AG04450 (cell line): ENCODE data around the gene KCNK16. TPM values are rescaled to one million over a fixed set of nuclear protein-coding genes. Genes with fewer than 3 reads are reported as not detected.

Experiments used
- CTCF ChIA-PET: fragments of 300-600, 350-600 bp; formaldehyde crosslinking; extraction: SDS; loops from one replicate; lab custom pipeline; 2022; ENCODE audit warnings: antibody characterized with exemption, inconsistent platforms; lab: Charles Lee
- POLR2A ChIA-PET: fragments of 350-600 bp; formaldehyde crosslinking; extraction: SDS; loops from one replicate; lab custom pipeline; 2021; ENCODE audit warnings: antibody characterized with exemption, inconsistent platforms; lab: Yijun Ruan, JAX
- DNase-seq: peaks from one replicate; pipeline ENCODE4 v3.0.0-alpha.2; 2011; ENCODE audit warnings: low read depth, low spot score
- H3K27ac ChIP-seq: one replicate; pipeline ENCODE4 v1.5.1; 2012; ENCODE audit warnings: low read depth, low read length, control low read depth
- H3K27me3 ChIP-seq: one replicate; pipeline ENCODE4 v1.6.0; 2012; ENCODE audit warnings: low read length; ENCODE audit not compliant: control insufficient read depth, insufficient read depth
- H3K4me3 ChIP-seq: 2 replicates; pipeline ENCODE4 v1.5.1; 2011; ENCODE audit warnings: mild to moderate bottlenecking, low read depth, low read length, control low read depth
- H3K9me3 ChIP-seq: 2 replicates; pipeline ENCODE4 v1.5.1; 2012; ENCODE audit warnings: low read length; ENCODE audit not compliant: control insufficient read depth, insufficient read depth
- CTCF ChIP-seq: IDR thresholded peaks from 2 replicates; pipeline ENCODE4 v1.5.1; 2011; ENCODE audit warnings: low read depth, low read length, control low read depth, inconsistent platforms
- polyA plus RNA-seq: library from polyadenylated mRNA; depleted of rRNA; stranded (reverse); fragments of >200 nt; gene quantifications from 2 replicates; pipeline ENCODE4 v1.2.3, GENCODE V29; 2011

KCNK16 gene
- polyA plus RNA-seq, 1 experiment: not detected

DNA sequence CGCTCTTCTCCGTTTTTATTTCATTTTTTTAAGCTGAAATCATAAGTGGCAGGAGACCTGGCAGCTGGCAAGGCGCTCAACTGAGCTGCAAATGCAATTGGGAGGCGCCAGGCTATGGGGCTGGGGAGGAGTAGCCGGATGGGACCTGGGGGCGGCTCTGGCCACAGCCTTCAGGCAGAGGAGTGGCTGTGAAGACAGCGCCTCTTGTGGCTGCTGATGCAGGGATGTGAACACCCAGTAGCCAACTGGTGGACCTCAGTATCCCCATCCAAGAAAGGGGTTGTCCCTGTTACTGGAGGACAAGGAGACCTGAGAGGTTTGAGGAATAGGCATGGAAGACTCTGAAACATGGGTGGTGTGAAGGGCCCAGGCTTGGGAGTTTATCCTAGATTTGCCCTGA lies 20.9 kb downstream of the KCNK16 start:
- H3K27ac ChIP-seq: no peak overlapping the region
- CTCF ChIA-PET: interaction anchor here (4.4 kb wide), 1 partner anchor 213 kb away, joined by 31 read pairs; no protein-coding TSS in a partner anchor
- no peak overlapping the region for H3K4me3 ChIP-seq
- no peak for DNase-seq
- H3K27me3 ChIP-seq: no peaks in the 10 kb centered on the region
- no peaks in the 10 kb centered on the region for H3K9me3 ChIP-seq
- peak; percentile 7; the same call in 1 of the 2 replicates for TF ChIP-seq CTCF
- POLR2A ChIA-PET: no interaction called here

GRCh38 chr6:39300739-39301138 lies 21.8 kb downstream of the KCNK16 start:
- TF ChIP-seq CTCF: no peak
- H3K9me3 ChIP-seq: no peaks in the 10 kb centered on the region
- H3K4me3 ChIP-seq: no peak overlapping the region
- ChIA-PET POLR2A (no interaction called here), CTCF (no interaction called here)
- no peaks in the 10 kb centered on the region for H3K27me3 ChIP-seq
- no peak overlapping the region for H3K27ac ChIP-seq
- no peak for DNase-seq

- CTCF ChIA-PET: interaction anchor here (1.0 kb wide), 1 partner anchor 12 kb away, joined by 3 read pairs; no protein-coding TSS in a partner anchor
These were observed 24.4 kb downstream of the KCNK16 start for GRCh38 chr6:39298061-39298460.

GRCh38 chr6:39296745-39297640 lies 25.5 kb downstream of the KCNK16 start:
- no peak for DNase-seq
- TF ChIP-seq CTCF: no peak
- no peaks in the 10 kb centered on the region for H3K27me3 ChIP-seq
- ChIA-PET CTCF (interaction anchor here (1.0 kb wide), 1 partner anchor 13 kb away, joined by 3 read pairs; no protein-coding TSS in a partner anchor), POLR2A (no interaction called here)
- H3K9me3 ChIP-seq: no peaks in the 10 kb centered on the region
- H3K4me3 ChIP-seq: no peak overlapping the region
- no peak overlapping the region for H3K27ac ChIP-seq

More at GRCh38 chr6:39298061-39298460, 24.4 kb downstream of the KCNK16 start:
- H3K4me3 ChIP-seq: no peak overlapping the region
- POLR2A ChIA-PET: no interaction called here
- no peak overlapping the region for H3K27ac ChIP-seq
- no peak for TF ChIP-seq CTCF
- no peaks in the 10 kb centered on the region for H3K27me3 ChIP-seq
- no peak for DNase-seq
- H3K9me3 ChIP-seq: no peaks in the 10 kb centered on the region

- POLR2A ChIA-PET: no interaction called here
- CTCF ChIA-PET: no interaction called here
- no peaks in the 10 kb centered on the region for H3K9me3 ChIP-seq
- no peak for TF ChIP-seq CTCF
- no peak for DNase-seq
- H3K27me3 ChIP-seq: no peaks in the 10 kb centered on the region
- no peak overlapping the region for H3K27ac ChIP-seq
- no peak overlapping the region for H3K4me3 ChIP-seq
These were observed 26.9 kb downstream of the KCNK16 start for GRCh38 chr6:39295611-39296011.
